Keratinocyte (primary cell): ENCODE measurements around the gene HEATR3. TPM values are rescaled to one million over a fixed set of nuclear protein-coding genes. Genes with fewer than 3 reads are reported as not detected.
A peak's percentile ranks its signal among the peaks of the same experiment; 100 is the strongest.

Source experiments
- DNase-seq: peaks from one replicate; pipeline ENCODE4 v3.0.0-alpha.2; 2011; ENCODE audit warnings: low read depth, missing footprints, low spot score
- FAIRE-seq: peaks from 2 replicates; lab custom pipeline; 2011; peaks lifted over from hg19 to GRCh38; lab: Jason Lieb, UNC
- H2AFZ ChIP-seq: 2 replicates; pipeline ENCODE4 v1.6.0; 2012; ENCODE audit warnings: low read length, control low read depth, inconsistent platforms; ENCODE audit not compliant: control insufficient read depth
- H3K27ac ChIP-seq: 2 replicates; pipeline ENCODE4 v1.5.1; 2011; ENCODE audit warnings: low read length; ENCODE audit not compliant: control insufficient read depth, insufficient read depth
- H3K27me3 ChIP-seq: 3 replicates; pipeline ENCODE4 v1.6.0; 2011; ENCODE audit warnings: low read length; ENCODE audit not compliant: control insufficient read depth, insufficient read depth; ENCODE audit errors: extremely low read depth
- H3K36me3 ChIP-seq, 2 experiments: 2 replicates in 1 of 2; 3 replicates in 1 of 2; pipeline ENCODE4 v1.5.1; 2011; ENCODE audit warnings: low read length in 2 of 2, mild to moderate bottlenecking in 1 of 2; ENCODE audit not compliant: control insufficient read depth in 2 of 2, insufficient read depth in 2 of 2; ENCODE audit errors: extremely low read depth in 1 of 2
- H3K4me1 ChIP-seq: 3 replicates; pipeline ENCODE4 v1.5.1; 2011; ENCODE audit warnings: low read length; ENCODE audit not compliant: control insufficient read depth, insufficient read depth; ENCODE audit errors: extremely low read depth
- H3K4me2 ChIP-seq: 3 replicates; pipeline ENCODE4 v1.6.0; 2011; ENCODE audit warnings: low read depth, low read length; ENCODE audit not compliant: control insufficient read depth, insufficient read depth; ENCODE audit errors: extremely low read depth
- H3K4me3 ChIP-seq, 3 experiments: fragments of 200-600 bp in 1 of 3; sonication (generic) in 1 of 3; 2 replicates in 2 of 3; 3 replicates in 1 of 3; pipeline ENCODE4 v1.5.1; 2011 to 2016; ENCODE audit warnings: low read length in 3 of 3, mild to moderate bottlenecking in 3 of 3, control low read depth in 2 of 3, inconsistent platforms in 1 of 3, low read depth in 1 of 3, mixed read lengths in 1 of 3, mixed run types in 1 of 3, moderate library complexity in 1 of 3; ENCODE audit not compliant: control insufficient read depth in 2 of 3, insufficient read depth in 2 of 3; ENCODE audit errors: extremely low read depth in 1 of 3
- H3K79me2 ChIP-seq: 2 replicates; pipeline ENCODE4 v1.6.0; 2012; ENCODE audit warnings: low read length; ENCODE audit not compliant: control insufficient read depth, insufficient read depth
- H3K9ac ChIP-seq: 3 replicates; pipeline ENCODE4 v1.6.0; 2011; ENCODE audit warnings: low read length; ENCODE audit not compliant: control insufficient read depth, insufficient read depth; ENCODE audit errors: extremely low read depth
- H3K9me1 ChIP-seq: 3 replicates; pipeline ENCODE4 v1.6.0; 2011; ENCODE audit warnings: low read length; ENCODE audit not compliant: control insufficient read depth, insufficient read depth; ENCODE audit errors: extremely low read depth
- H3K9me3 ChIP-seq: 2 replicates; pipeline ENCODE4 v1.5.1; 2012; ENCODE audit warnings: low read depth, low read length; ENCODE audit not compliant: control insufficient read depth
- H4K20me1 ChIP-seq: 3 replicates; pipeline ENCODE4 v1.6.0; 2011; ENCODE audit warnings: low read length; ENCODE audit not compliant: control insufficient read depth, insufficient read depth; ENCODE audit errors: extremely low read depth
- CTCF ChIP-seq, 3 experiments: IDR thresholded peaks in 1 of 3; conservative IDR thresholded peaks in 1 of 3; optimal IDR thresholded peaks in 1 of 3; 2 replicates in 2 of 3; 3 replicates in 1 of 3; pipeline versions ENCODE3 to v1.5.1; 2011; ENCODE audit warnings: low read length in 3 of 3, mild to moderate bottlenecking in 3 of 3, moderate library complexity in 2 of 3, control low read depth in 1 of 3, inconsistent platforms in 1 of 3; ENCODE audit not compliant: insufficient read depth in 2 of 3; ENCODE audit errors: extremely low read depth in 1 of 3
- EZH2 ChIP-seq: IDR thresholded peaks from one replicate; pipeline ENCODE4 v1.6.1; 2012; ENCODE audit warnings: inconsistent platforms, mild to moderate bottlenecking, low read length, moderate library complexity
- dilution Hi-C: fragments of 300-500 bp; cut with MboI; formaldehyde crosslinking; loops from one replicate; pipeline ENCODE4 v1.7.0; 2020; ENCODE audit warnings: low sequenced_read_pairs; ENCODE audit not compliant: extremely low pct_ligation_motif_present
- polyA plus RNA-seq, 5 experiments: library from polyadenylated mRNA; depleted of rRNA in 3 of 5; stranded (reverse) in 3 of 5; stranded (forward) in 1 of 5; unstranded in 1 of 5; fragments of >200 nt; gene quantifications; 1 replicate in 1 of 5; 2 replicates in 3 of 5; 3 replicates in 1 of 5; pipeline versions ENCODE4 v1.2.1 to v1.2.3, GENCODE V29; 2011 to 2012; ENCODE audit warnings: missing spikeins in 2 of 5, low read depth in 1 of 5, low replicate concordance in 1 of 5

HEATR3 gene
- polyA plus RNA-seq, 1 donor (not counting 4 experiments of a cell fraction or from before 2014, with no cell fraction given) = 27.2 TPM

- peaks cover 20% of the 10 kb centered on the region for H3K4me1 ChIP-seq
- no peak overlapping the region for H2AFZ ChIP-seq
- no peak for DNase-seq
- no peak overlapping the region for H3K4me3 ChIP-seq
- no peaks in the 10 kb centered on the region for H4K20me1 ChIP-seq
- no peaks in the 10 kb centered on the region for H3K9me3 ChIP-seq
- H3K9ac ChIP-seq = no peak overlapping the region
- H3K36me3 ChIP-seq = peaks cover 7 to 11% of the 10 kb centered on the region in 2 experiments
- no peak overlapping the region for H3K4me2 ChIP-seq
- TF ChIP-seq EZH2 (no peak), CTCF (optimal IDR thresholded peaks at IDR 0.05 in 1 of 3, IDR thresholded peaks at IDR 0.05 in 1 of 3, conservative IDR thresholded peaks at IDR 0.05 in 1 of 3; ENCODE audit: extremely low read depth in 1 of 3, insufficient read depth in 2 of 3, low read length in 3 of 3) (no peak)
- H3K9me1 ChIP-seq = no peaks in the 10 kb centered on the region
- no peak overlapping the region for H3K27ac ChIP-seq
- no peak for FAIRE-seq
- H3K79me2 ChIP-seq = no peaks in the 10 kb centered on the region
- H3K27me3 ChIP-seq = no peaks in the 10 kb centered on the region
- dilution Hi-C loops = no loop called here
Observed at GRCh38 chr16:50096791-50097190, 31.0 kb downstream of the HEATR3 start.

- Histone ChIP-seq H2AFZ (peak overlapping the region; percentile 38), H3K9me1 (no peaks in the 10 kb centered on the region), H3K4me2 (peak overlapping the region; percentile 62), H3K4me3 (peak overlapping the region in 2 of 3 experiments; percentile 25 to 43), H3K36me3 (peaks cover 7 to 11% of the 10 kb centered on the region in 2 experiments), H3K9ac (peak overlapping the region; percentile 13), H3K9me3 (no peaks in the 10 kb centered on the region), H4K20me1 (no peaks in the 10 kb centered on the region), H3K27me3 (no peaks in the 10 kb centered on the region), H3K27ac (peak overlapping the region; percentile 68), H3K79me2 (no peaks in the 10 kb centered on the region), H3K4me1 (peaks cover 20% of the 10 kb centered on the region)
- TF ChIP-seq EZH2 (no peak), CTCF (optimal IDR thresholded peaks at IDR 0.05 in 1 of 3, IDR thresholded peaks at IDR 0.05 in 1 of 3, conservative IDR thresholded peaks at IDR 0.05 in 1 of 3; ENCODE audit: extremely low read depth in 1 of 3, insufficient read depth in 2 of 3, low read length in 3 of 3) (no peak)
- dilution Hi-C loops = no loop called here
- DNase-seq (peak; percentile 33), FAIRE-seq (peak; percentile 48)
Observed at GRCh38 chr16:50099957-50100648, 34.3 kb downstream of the HEATR3 start.
